ENCODE results near the gene SH3YL1.

The SH3YL1 gene

DNA sequence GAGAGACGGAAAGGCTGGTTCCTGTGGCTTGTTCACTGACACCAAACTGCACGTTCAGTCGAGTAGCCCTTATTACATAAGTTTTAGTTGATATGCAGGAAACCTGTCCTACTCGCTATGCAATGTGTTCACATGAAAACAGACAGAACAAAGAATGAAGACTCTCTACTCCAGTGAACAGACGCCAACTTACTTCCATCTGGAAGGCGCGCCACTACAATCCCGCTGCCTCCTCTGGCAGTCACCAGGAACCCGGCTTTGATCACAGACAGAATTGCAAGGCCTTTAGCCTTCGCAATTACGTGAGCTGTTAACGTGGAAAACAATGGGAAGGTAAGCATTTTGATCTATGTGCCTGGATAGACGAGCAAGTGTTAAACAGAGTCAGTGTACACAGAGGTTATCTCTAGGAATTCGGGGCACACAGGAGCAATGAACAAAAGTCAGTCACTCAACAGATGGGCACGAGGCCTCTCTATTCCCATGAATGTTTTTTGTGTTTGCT is 14.2 kb downstream of the SH3YL1 start:
- TF ChIP-seq, protein P1, sequence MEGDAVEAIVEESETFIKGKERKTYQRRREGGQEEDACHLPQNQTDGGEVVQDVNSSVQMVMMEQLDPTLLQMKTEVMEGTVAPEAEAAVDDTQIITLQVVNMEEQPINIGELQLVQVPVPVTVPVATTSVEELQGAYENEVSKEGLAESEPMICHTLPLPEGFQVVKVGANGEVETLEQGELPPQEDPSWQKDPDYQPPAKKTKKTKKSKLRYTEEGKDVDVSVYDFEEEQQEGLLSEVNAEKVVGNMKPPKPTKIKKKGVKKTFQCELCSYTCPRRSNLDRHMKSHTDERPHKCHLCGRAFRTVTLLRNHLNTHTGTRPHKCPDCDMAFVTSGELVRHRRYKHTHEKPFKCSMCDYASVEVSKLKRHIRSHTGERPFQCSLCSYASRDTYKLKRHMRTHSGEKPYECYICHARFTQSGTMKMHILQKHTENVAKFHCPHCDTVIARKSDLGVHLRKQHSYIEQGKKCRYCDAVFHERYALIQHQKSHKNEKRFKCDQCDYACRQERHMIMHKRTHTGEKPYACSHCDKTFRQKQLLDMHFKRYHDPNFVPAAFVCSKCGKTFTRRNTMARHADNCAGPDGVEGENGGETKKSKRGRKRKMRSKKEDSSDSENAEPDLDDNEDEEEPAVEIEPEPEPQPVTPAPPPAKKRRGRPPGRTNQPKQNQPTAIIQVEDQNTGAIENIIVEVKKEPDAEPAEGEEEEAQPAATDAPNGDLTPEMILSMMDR (IDR thresholded peaks at IDR 0.05) = no peak
- Histone ChIP-seq H3K4me3 (no peak overlapping the region), H3K27ac (no peak overlapping the region)
- no peak for DNase-seq (ENCODE audit: low spot score)

DNA sequence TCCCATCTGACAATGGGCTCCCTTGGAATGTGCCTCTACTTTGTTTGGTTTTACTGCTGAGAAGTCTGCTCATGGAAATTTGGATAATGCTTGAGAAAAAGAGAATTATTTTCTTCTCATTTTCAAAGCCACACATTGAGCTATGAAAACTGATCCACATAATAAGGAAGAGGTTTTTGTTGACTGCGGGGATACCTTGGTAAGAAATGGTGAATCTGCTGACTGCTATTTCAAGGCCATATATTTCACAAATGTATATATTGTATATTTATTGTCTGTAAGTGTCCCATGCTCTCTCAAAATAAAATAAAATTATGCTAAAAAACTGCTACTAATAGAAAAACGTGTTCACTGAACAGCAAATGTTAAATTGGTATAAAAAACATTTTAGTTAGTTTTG is 15.1 kb downstream of the SH3YL1 start:
- Histone ChIP-seq H3K4me3 (no peak overlapping the region), H3K27ac (no peak overlapping the region)
- TF ChIP-seq, protein P1 (IDR thresholded peaks at IDR 0.05) = no peak
- DNase-seq (ENCODE audit: low spot score) = no peak

DNA sequence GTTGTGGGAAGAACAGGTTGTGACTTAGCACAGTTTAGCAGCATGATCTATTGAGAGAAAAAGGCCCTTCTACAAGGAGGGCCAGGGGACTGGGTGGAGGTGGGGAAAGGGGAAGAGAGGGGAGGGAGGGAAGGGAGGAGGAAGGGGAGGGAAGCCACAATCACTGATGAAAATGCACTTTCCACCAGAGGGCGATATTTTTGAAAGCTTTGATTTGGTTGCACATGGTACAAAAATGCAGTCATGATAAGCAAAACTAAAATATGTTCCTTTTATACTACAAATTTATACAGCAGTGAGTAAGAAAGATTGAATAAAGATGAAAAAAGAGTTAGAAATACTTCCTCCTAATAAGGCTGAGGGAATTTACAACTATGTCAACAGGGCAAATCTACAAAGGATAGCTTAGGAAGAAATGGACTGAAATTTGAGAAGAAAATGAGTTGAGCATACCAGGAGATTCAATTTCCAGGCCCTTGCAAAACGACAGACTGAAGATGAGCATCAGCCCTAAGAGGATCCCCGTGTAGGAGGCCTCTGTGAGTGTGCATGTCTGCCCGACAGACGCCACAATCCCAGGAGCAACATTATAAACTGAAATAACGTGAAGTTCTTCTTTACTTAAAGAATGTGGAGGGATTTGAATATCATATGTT is 17.2 kb downstream of the SH3YL1 start:
- Histone ChIP-seq H3K27ac (no peak overlapping the region), H3K4me3 (no peak overlapping the region)
- TF ChIP-seq, protein P1 (IDR thresholded peaks at IDR 0.05) = no peak
- no peak for DNase-seq (ENCODE audit: low spot score)

DNA sequence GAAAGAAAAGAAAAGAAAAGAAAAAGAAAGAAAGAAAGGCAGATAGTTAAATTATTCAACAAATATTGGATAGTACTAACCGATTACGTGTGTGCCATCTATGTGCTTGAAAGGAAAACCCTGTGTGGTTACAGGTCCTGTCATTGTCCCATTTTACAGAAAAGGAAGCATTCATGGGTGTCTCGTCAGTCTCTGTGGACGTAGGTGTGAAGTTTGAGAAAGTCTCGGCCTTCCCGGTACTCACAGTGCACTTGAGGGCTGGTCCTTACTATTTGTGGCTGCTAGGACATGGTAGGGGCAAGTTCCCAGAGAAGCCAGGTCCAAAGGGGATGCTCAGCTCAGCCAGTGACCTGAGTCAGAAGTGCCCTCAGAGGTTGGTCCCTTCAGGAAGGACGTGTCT is 19.3 kb downstream of the SH3YL1 start:
- TF ChIP-seq, protein P1 (IDR thresholded peaks at IDR 0.05) = no peak

DNA sequence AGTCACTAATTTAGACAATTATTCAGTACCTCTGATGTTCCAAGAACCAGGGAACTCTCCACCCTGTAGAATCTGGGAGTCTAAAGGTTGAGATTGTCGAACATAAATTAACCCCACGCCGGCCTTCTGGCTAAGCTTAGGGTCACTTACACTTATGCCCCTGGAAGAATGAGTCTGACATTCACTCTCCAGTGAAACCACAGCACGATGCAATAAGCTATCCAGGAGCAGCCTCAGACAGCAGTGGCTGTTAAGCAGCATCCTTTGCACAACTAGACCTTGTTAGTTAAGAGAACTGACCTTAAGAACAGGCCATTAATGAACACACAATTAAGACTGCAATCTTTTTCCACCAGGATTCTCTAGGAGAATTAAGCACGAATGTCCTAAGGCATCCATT is 25.0 kb downstream of the SH3YL1 start:
- TF ChIP-seq, protein P1 (IDR thresholded peaks at IDR 0.05) = no peak
- no peak for DNase-seq (ENCODE audit: low spot score)
- Histone ChIP-seq H3K4me3 (no peak overlapping the region), H3K27ac (no peak overlapping the region)

More for the DNA sequence above, 19.3 kb downstream of the SH3YL1 start:
- DNase-seq (ENCODE audit: low spot score) = no peak
- H3K4me3 ChIP-seq = no peak overlapping the region
- no peak overlapping the region for H3K27ac ChIP-seq

DNA sequence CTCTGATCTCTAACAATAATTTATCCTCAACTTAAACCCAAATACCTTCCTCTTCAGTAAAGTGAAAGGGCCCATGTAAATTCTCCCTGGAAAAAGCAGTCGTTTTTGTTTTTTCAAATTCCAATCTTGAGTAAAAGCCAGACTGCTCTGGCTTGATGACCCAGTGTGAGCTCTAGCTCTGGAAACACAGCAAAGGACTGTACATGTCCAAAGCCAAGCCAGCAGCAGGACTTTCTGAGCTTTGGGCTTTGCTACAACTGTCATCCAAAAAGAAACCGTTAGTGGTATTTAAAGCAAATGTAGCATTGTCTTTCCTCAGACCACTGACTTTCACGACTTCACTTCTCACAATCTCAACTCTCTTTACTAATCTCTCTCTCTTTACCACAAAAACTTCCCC is 25.4 kb downstream of the SH3YL1 start:
- Histone ChIP-seq H3K4me3 (no peak overlapping the region), H3K27ac (peak overlapping the region in 1 of 2 donors; percentile 9)
- TF ChIP-seq, protein P1 (IDR thresholded peaks at IDR 0.05) = no peak
- no peak for DNase-seq (ENCODE audit: low spot score)

DNA sequence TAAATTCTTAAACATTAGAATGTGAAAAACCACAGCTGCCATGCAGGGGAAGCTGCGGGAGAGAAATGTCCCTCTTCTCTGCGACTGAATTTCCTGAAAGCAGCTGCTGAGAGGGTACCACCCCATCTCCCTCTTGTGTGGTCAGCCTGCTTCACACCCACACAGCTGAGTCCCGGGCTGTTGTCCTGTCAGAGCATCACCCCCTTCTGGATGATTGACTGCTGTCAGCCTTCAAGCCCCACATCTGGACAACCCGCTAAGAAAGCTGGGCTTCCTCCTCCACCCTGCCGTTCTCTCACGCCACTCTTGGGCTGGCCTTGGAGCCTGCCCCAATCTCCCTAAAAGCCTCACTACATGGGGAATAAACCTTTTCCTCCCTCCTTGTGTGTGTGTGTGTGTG is 26.0 kb downstream of the SH3YL1 start:
- no peak for DNase-seq (ENCODE audit: low spot score)
- Histone ChIP-seq H3K27ac (peak overlapping the region in 1 of 2 donors; percentile 9), H3K4me3 (no peak overlapping the region)
- TF ChIP-seq, protein P1 (IDR thresholded peaks at IDR 0.05) = no peak
